HG03097 (cell line): ENCODE results near the gene UBE2E1.

ENCODE experiments used
- ATAC-seq: cut with Tn5 transposase; IDR thresholded peaks from one replicate; pipeline ENCODE4 v1.9.1; 2021; ENCODE audit not compliant: unreplicated experiment, low FRiP score

UBE2E1 gene

GRCh38 chr3:23793528-23794134 is 12.1 kb upstream of the UBE2E1 start:
- ATAC-seq, result no peak

DNA sequence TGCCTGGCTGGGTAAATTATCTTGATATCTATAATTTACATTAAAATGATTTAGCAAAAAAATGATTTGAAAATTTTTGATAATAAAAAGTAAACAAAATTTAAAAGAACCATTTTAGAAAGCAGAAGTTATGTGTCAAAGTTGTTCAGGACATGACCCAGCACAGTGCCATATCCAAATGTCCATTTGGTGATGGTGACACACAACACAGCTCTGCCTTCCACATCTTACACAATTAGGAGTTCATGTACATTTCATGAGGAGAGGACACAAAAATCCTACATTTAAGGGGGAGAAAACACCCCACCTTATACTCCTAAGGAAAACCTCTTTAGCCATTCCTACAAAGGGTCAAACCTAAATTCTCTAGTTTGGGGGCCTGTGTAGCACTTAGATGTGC is 10.7 kb upstream of the UBE2E1 start:
- no peak for ATAC-seq

- no peak for ATAC-seq
Observed at GRCh38 chr3:23796518-23796917, 9.2 kb upstream of the UBE2E1 start.

DNA sequence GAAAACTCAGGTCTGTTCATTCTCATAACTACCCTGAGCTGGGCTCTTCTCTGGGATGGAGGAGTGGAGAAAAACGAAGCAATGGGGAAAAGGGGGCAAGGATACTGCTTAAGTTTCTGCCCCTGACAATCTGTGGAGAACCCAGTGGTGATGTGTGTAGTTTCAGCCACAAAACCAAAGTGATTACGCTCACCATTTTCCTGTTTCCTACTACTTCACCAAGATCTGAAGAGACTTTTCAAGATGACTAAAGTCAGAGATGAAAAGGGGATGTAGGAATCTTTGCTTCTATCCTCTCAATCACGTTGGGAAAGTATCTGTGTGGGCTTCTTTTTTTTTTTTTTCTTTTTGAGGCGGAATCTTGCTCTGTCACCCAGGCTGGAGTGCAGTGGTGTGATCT is 8.3 kb upstream of the UBE2E1 start:
- ATAC-seq, result no peak

- no peak for ATAC-seq
Observed at GRCh38 chr3:23798456-23798855, 7.3 kb upstream of the UBE2E1 start.

DNA sequence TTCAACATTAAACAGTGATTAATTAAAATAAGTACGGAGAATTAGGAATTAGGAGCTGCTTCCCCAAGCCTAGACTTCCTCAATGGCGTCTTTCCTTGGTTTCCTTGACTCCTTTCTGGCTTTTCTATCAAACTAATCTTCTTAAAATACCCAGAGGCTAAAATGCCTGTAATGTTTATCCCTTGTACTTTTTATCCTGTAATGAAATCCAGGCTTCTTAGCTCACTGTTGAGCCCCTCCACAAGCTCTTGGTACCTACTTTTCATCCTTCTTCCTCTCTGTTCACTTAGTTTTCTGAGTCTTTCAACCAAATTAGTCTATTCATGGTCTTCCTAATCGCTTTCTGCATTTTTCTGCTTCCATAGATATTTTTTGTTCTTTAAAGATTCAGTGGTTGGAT is 6.9 kb upstream of the UBE2E1 start:
- ATAC-seq, result no peak

- ATAC-seq, result no peak
Observed at GRCh38 chr3:23800731-23801130, 5.0 kb upstream of the UBE2E1 start.

DNA sequence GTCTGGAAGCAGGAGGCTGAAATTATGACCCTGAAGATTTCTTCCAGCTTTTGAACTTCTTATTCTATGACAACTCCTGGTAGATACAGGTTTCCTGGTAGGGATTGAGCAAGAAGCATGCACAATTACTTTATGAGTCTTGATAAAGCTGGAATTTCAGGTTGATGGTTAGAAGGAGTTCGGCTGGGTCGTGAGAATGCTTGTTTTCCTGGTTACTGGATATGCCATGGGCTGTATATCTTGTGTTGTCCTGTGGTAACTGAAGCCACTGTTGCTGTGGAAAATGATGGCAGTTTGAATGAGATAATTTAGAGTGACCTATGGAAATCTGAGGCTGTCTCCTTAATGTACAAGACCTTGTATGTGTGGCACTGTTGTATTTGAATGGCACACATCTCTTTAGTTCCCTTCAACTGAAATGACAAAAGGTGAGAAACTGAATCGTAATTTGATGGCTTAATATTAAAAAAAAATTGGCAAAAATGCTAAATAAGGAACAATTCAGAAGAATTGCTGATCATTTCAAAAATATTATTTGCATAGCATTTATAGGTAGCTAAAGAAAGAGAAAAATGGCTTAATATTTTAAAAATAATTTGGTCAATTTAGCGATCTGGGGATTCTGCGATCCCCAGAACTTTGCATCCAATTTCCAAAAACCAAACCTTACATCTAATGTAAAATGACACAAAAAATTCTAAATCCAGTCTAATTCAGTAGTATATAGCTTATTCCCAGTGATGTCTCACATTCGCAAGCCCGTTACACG is 1.1 kb upstream of the UBE2E1 start:
- no peak for ATAC-seq

DNA sequence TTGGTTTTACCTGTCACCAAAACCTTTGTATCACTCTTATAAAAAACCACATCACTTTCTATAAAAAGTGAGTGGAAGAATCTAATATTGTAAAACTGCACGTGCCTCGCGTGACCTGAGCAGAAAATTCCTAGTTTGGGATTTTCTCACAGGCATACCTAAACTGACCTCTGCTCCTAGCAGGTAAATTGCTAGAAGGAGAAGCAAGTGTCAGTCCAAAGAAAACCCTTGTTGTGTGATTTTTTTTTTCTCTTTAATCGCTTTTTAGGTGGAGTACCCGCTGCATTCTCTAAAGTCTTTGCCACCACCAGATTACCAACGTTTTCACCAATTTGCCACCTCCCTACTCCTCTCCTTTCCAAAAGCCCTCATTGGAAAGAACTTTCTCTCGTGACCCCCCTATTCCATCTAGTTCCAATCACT is 534 bp upstream of the UBE2E1 start:
- ATAC-seq, result no peak

- no peak for ATAC-seq
Observed at GRCh38 chr3:23806534-23807423, 1.0 kb downstream of the UBE2E1 start.

DNA sequence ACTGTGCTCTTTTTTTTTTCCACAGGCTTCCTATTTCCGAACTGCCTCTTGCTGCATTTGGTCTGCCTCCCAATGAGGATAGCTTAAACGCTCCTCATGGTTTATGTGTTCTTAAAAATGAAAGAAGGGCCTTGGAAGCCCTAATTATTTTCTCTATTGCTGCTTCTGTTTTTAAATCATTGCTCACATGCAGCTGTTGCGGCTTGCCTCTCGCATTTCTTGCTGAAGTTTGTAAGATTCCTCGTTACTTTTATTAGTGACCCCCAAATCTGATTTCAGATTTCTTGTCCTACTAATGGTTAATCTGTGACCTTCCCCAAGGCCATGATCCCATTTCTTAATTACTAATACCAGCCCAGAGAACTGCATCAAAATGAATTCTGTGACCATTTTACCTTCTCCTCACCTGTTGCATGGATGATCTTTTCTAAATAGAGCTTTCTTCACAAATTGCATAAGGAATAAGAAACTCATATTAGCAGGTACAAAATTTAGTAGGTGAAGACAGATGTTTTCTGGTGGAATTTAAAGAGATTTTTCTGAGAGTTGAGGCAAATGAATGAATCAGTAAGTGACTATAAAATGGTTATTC is 1.8 kb downstream of the UBE2E1 start:
- no peak for ATAC-seq

DNA sequence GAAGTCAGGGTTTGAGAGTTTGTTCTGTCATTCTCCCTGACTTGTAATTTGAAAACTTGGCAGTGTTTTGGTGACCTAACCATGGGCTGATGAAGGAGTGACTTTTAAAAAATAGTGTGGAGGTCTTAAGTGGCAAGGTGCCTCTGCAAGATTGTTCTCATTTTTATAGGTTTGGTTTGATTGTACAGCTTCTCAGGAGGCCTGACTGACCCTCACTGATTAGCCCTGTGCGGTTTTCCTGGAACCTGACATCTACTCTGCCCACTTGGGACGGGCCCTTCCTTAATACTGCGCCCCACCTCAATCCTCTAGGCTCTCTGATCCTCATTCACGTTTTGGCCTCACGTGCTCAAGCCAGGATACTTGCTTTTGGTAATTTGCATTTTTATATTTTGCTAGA is 2.8 kb downstream of the UBE2E1 start:
- no peak for ATAC-seq

DNA sequence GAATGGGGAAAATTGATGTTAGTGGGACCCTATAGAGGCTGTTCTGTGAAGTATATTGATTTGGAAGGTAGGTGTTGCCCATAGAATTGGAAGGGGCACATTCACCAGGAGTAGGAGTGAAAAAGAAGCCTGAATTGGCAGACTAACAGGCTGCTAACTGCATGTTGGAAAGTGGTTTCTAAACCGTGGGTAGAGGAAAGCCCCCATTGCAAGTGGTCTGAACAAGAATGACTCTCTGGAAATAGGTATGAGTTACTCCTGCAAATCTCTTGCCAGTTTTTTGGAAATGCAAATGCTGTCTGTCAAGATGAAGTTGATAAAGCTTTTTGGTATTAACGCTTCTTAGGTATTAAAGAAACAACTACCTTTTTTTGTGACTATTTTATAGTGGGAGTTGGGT is 3.5 kb downstream of the UBE2E1 start:
- ATAC-seq, result no peak

DNA sequence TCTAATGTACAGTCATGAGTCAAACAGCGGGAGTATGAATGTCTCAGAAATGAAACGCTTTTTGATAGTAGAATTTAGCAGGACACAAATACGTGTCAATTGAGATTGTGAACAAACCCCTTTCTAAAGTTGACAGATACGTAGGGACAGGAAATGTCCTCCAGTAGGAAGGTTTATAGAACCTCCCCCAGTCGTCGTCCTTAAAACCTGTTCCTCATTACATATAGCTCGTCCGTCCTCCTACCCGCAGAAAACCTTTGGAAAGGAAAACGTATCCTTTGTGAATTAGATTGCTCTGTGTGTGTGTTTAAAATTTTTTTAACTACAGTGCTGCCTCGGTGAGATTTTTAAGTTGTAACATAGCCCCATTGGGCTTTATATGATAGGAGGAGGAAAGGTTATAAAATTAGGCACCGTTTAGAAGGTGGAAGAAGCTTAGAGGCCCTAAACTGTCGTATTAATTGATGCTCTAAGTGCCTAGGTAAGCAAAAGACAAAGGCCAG is 4.1 kb downstream of the UBE2E1 start:
- no peak for ATAC-seq

GRCh38 chr3:23810343-23811184 is 4.8 kb downstream of the UBE2E1 start:
- no peak for ATAC-seq

- no peak for ATAC-seq
Observed at GRCh38 chr3:23811185-23811527, 5.4 kb downstream of the UBE2E1 start.

- ATAC-seq, result peak; percentile 60
Observed at GRCh38 chr3:23811919-23812318, 6.2 kb downstream of the UBE2E1 start.

DNA sequence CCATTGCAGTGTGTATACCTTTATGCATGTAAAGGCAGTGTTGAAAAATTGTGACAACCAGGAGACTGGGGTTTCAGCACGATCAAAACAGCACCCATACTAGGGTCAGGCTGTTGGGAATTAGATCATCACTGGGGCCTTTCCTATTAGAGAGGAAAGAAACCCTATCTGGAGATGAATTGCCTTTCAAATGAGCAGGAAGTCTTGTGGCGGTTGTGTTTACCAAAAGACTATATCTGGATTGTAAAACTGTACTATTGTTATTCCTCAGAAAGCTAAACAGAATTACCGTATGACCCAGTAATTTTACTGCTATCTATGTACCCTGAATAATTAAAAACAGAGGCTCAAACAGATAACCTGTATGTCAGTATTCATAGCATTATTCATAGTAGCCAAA is 10.1 kb downstream of the UBE2E1 start:
- no peak for ATAC-seq

DNA sequence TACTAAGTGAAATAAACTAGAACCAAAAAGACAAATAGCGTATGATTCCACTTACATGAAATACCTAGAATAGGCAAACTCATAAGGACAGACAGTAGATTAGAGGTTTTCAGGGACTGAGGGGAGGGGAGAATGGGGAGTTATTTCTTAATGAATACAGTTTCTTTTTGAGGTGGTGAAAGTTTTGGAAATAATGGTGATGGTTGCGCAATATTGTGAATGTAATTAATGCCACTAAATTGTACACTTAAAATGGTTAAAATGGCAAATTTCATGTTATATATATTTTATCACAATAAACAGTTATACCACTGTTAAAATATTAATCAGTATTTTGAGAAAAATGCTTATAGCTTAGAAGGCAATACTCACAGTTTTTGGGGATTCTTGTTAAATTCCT is 11.0 kb downstream of the UBE2E1 start:
- no peak for ATAC-seq
